ENCODE measurements around the gene BEAN1. TPM values are rescaled to one million over a fixed set of nuclear protein-coding genes. Genes with fewer than 3 reads are reported as not detected.

Gene BEAN1
- total RNA-seq, 1 donor from 2014 or later: not detected

- H3K36me3 Mint-ChIP-seq (ENCODE audit: insufficient read depth): no peaks in the 10 kb centered on the region
- peaks cover 27% of the 10 kb centered on the region for H3K27me3 Mint-ChIP-seq
- no peaks in the 10 kb centered on the region for H3K4me1 Mint-ChIP-seq (ENCODE audit: low read depth)
- no peak overlapping the region for H3K27ac Mint-ChIP-seq
- H3K9me3 Mint-ChIP-seq (ENCODE audit: low read depth): no peaks in the 10 kb centered on the region
- TF ChIP-seq, protein P1, sequence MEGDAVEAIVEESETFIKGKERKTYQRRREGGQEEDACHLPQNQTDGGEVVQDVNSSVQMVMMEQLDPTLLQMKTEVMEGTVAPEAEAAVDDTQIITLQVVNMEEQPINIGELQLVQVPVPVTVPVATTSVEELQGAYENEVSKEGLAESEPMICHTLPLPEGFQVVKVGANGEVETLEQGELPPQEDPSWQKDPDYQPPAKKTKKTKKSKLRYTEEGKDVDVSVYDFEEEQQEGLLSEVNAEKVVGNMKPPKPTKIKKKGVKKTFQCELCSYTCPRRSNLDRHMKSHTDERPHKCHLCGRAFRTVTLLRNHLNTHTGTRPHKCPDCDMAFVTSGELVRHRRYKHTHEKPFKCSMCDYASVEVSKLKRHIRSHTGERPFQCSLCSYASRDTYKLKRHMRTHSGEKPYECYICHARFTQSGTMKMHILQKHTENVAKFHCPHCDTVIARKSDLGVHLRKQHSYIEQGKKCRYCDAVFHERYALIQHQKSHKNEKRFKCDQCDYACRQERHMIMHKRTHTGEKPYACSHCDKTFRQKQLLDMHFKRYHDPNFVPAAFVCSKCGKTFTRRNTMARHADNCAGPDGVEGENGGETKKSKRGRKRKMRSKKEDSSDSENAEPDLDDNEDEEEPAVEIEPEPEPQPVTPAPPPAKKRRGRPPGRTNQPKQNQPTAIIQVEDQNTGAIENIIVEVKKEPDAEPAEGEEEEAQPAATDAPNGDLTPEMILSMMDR (IDR thresholded peaks at IDR 0.05; ENCODE audit: unreplicated experiment): no peak
- no peak for DNase-seq (ENCODE audit: low spot score, unreplicated experiment)
- no peak overlapping the region for H3K4me3 Mint-ChIP-seq (ENCODE audit: low read depth)
These were observed 49.4 kb downstream of the BEAN1 start for GRCh38 chr16:66476328-66477027.

- TF ChIP-seq, protein P1 (IDR thresholded peaks at IDR 0.05; ENCODE audit: unreplicated experiment): no peak
- H3K36me3 Mint-ChIP-seq (ENCODE audit: insufficient read depth): no peaks in the 10 kb centered on the region
- H3K27me3 Mint-ChIP-seq: peaks cover 24% of the 10 kb centered on the region
- H3K27ac Mint-ChIP-seq: no peak overlapping the region
- H3K4me1 Mint-ChIP-seq (ENCODE audit: low read depth): no peaks in the 10 kb centered on the region
- H3K9me3 Mint-ChIP-seq (ENCODE audit: low read depth): no peaks in the 10 kb centered on the region
- DNase-seq (ENCODE audit: low spot score, unreplicated experiment): no peak
- no peak overlapping the region for H3K4me3 Mint-ChIP-seq (ENCODE audit: low read depth)
These were observed 50.0 kb downstream of the BEAN1 start for GRCh38 chr16:66477028-66477515.

DNA sequence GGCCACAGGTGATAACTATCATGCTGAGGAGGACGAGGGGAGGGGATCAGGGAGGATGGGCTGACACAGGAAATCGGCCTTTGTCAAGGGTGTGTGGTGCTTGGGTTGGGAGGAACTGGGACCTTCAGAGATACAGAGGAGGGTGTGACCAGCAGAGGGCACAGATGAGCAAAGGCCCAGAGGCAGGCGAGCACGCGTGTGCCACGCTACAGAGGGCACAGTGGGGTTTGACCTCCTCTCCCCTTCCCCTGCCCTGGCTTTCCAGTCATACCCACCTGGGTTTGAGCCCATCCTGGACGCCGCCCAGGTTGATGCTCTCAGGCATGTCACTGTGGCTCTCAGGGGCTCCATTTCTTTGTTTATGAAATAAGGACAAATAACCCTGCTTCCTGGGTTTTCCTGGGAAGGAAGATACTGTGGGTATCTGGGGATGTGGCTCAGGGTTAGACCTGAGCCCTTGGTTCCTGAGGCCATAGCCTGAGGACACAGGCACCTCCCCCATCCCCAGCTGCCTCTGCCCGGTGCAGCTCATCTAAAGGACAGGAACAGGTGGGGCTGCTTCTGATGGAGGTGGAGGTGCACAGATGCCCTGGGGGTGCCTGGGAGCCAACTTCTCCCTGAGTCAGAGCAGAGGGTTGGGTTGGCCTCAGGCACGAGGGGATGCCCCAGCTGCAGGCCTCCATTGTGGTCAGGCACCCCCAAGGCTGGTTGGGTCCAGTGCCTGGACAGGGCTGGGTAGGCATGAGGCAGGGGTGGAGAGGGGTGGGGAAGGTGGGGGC lies 51.8 kb downstream of the BEAN1 start:
- TF ChIP-seq, protein P1 (IDR thresholded peaks at IDR 0.05; ENCODE audit: unreplicated experiment): peak; percentile 57
- H3K9me3 Mint-ChIP-seq (ENCODE audit: low read depth): no peaks in the 10 kb centered on the region
- peaks cover 2% of the 10 kb centered on the region for H3K4me1 Mint-ChIP-seq (ENCODE audit: low read depth)
- no peak for DNase-seq (ENCODE audit: low spot score, unreplicated experiment)
- no peak overlapping the region for H3K27ac Mint-ChIP-seq
- no peak overlapping the region for H3K4me3 Mint-ChIP-seq (ENCODE audit: low read depth)
- no peaks in the 10 kb centered on the region for H3K36me3 Mint-ChIP-seq (ENCODE audit: insufficient read depth)
- peaks cover 26% of the 10 kb centered on the region for H3K27me3 Mint-ChIP-seq

GRCh38 chr16:66479661-66480264 lies 52.7 kb downstream of the BEAN1 start:
- H3K4me3 Mint-ChIP-seq (ENCODE audit: low read depth): no peak overlapping the region
- no peak overlapping the region for H3K27ac Mint-ChIP-seq
- peaks cover 4% of the 10 kb centered on the region for H3K4me1 Mint-ChIP-seq (ENCODE audit: low read depth)
- TF ChIP-seq, protein P1 (IDR thresholded peaks at IDR 0.05; ENCODE audit: unreplicated experiment): no peak
- H3K9me3 Mint-ChIP-seq (ENCODE audit: low read depth): no peaks in the 10 kb centered on the region
- peaks cover 20% of the 10 kb centered on the region for H3K27me3 Mint-ChIP-seq
- no peaks in the 10 kb centered on the region for H3K36me3 Mint-ChIP-seq (ENCODE audit: insufficient read depth)
- DNase-seq (ENCODE audit: low spot score, unreplicated experiment): no peak
